ENCODE results near the gene TAF10. TPM values are rescaled to one million over a fixed set of nuclear protein-coding genes. Genes with fewer than 3 reads are reported as not detected.

Gene TAF10
- total RNA-seq, 1 donor from 2014 or later: 143 TPM

- Mint-ChIP-seq H3K27me3 (ENCODE audit: low read depth) (peaks cover 14% of the 10 kb centered on the region), H3K4me3 (no peak overlapping the region), H3K27ac (ENCODE audit: unreplicated experiment) (no peak overlapping the region), H3K36me3 (ENCODE audit: low read depth) (peaks cover 20% of the 10 kb centered on the region), H3K4me1 (peaks cover 4% of the 10 kb centered on the region), H3K9me3 (no peaks in the 10 kb centered on the region)
- DNase-seq (ENCODE audit: low read depth, low spot score): no peak
- no peak for TF ChIP-seq CTCF (conservative IDR thresholded peaks at IDR 0.05)
These were observed 22.5 kb upstream of the TAF10 start for GRCh38 chr11:6634534-6634933.

- TF ChIP-seq CTCF (conservative IDR thresholded peaks at IDR 0.05): no peak
- peaks cover 14% of the 10 kb centered on the region for H3K27me3 Mint-ChIP-seq (ENCODE audit: low read depth)
- no peak overlapping the region for H3K27ac Mint-ChIP-seq (ENCODE audit: unreplicated experiment)
These were observed 21.7 kb upstream of the TAF10 start for GRCh38 chr11:6633422-6634408.

GRCh38 chr11:6632116-6633073 is 20.4 kb upstream of the TAF10 start:
- Mint-ChIP-seq H3K27me3 (ENCODE audit: low read depth) (peaks cover 14% of the 10 kb centered on the region), H3K27ac (ENCODE audit: unreplicated experiment) (no peak overlapping the region)

More at GRCh38 chr11:6633422-6634408, 21.7 kb upstream of the TAF10 start:
- Mint-ChIP-seq H3K9me3 (no peaks in the 10 kb centered on the region), H3K4me1 (no peaks in the 10 kb centered on the region), H3K4me3 (peak overlapping the region; percentile 27), H3K36me3 (ENCODE audit: low read depth) (peaks cover 25% of the 10 kb centered on the region)
- DNase-seq (ENCODE audit: low read depth, low spot score): no peak

GRCh38 chr11:6631361-6631890 is 19.4 kb upstream of the TAF10 start:
- peak overlapping the region; percentile 41 for H3K4me3 Mint-ChIP-seq
- no peaks in the 10 kb centered on the region for H3K4me1 Mint-ChIP-seq
- no peaks in the 10 kb centered on the region for H3K9me3 Mint-ChIP-seq
- no peak for DNase-seq (ENCODE audit: low read depth, low spot score)
- H3K27ac Mint-ChIP-seq (ENCODE audit: unreplicated experiment): no peak overlapping the region
- H3K36me3 Mint-ChIP-seq (ENCODE audit: low read depth): peaks cover 28% of the 10 kb centered on the region
- peaks cover 14% of the 10 kb centered on the region for H3K27me3 Mint-ChIP-seq (ENCODE audit: low read depth)
- TF ChIP-seq CTCF (conservative IDR thresholded peaks at IDR 0.05): no peak

More at GRCh38 chr11:6632116-6633073, 20.4 kb upstream of the TAF10 start:
- no peaks in the 10 kb centered on the region for H3K4me1 Mint-ChIP-seq
- no peak for TF ChIP-seq CTCF (conservative IDR thresholded peaks at IDR 0.05)
- H3K9me3 Mint-ChIP-seq: no peaks in the 10 kb centered on the region
- no peak overlapping the region for H3K4me3 Mint-ChIP-seq
- H3K36me3 Mint-ChIP-seq (ENCODE audit: low read depth): peaks cover 28% of the 10 kb centered on the region
- no peak for DNase-seq (ENCODE audit: low read depth, low spot score)
